ENCODE measurements around the gene ATP4A. TPM values are rescaled to one million over a fixed set of nuclear protein-coding genes. Genes with fewer than 3 reads are reported as not detected.
A peak's percentile ranks its signal among the peaks of the same experiment; 100 is the strongest.
"Not testable (repeated sequence)": the region's sequence is repeated elsewhere in the genome, so short reads cannot be mapped to it uniquely, and the experiment has no call there.

The ATP4A gene
- total RNA-seq: not detected

- no peak within 1 kb of the TSS for H3K4me3 Mint-ChIP-seq
- DNase-seq: no peak
- H3K27me3 Mint-ChIP-seq: peaks cover 58% of the 10 kb centered on the region
- H3K36me3 Mint-ChIP-seq: no peaks in the 10 kb centered on the region
- H3K27ac Mint-ChIP-seq: no peak within 1 kb of the TSS
- no peaks in the 10 kb centered on the region for H3K4me1 Mint-ChIP-seq
- H3K9me3 Mint-ChIP-seq: no peaks in the 10 kb centered on the region
Measured at GRCh38 chr19:35563207-35563829, at the start of gene ATP4A. ATP4A (minus strand) TSS chr19:35563658; CDS start chr19:35563629, 29 bp downstream.

- peaks cover 22% of the 10 kb centered on the region for H3K4me1 Mint-ChIP-seq
- peak; percentile 98 for DNase-seq
- H3K4me3 Mint-ChIP-seq: peak within 1 kb of the TSS; percentile 85
- peak within 1 kb of the TSS; percentile 88 for H3K27ac Mint-ChIP-seq
- no peaks in the 10 kb centered on the region for H3K27me3 Mint-ChIP-seq
- peaks cover 4% of the 10 kb centered on the region for H3K36me3 Mint-ChIP-seq
- H3K9me3 Mint-ChIP-seq: peaks cover 6% of the 10 kb centered on the region
Measured at GRCh38 chr19:35612559-35613321, 49.3 kb upstream of the ATP4A start, which contains the start of gene HAUS5. HAUS5 (plus strand) TSS chr19:35612735; CDS start chr19:35612795, 60 bp downstream.

- Mint-ChIP-seq H3K4me3 (peak overlapping the region; percentile 85), H3K9me3 (peaks cover 9% of the 10 kb centered on the region), H3K36me3 (peaks cover 4% of the 10 kb centered on the region), H3K4me1 (peaks cover 22% of the 10 kb centered on the region), H3K27me3 (no peaks in the 10 kb centered on the region), H3K27ac (peak overlapping the region; percentile 57)
- no peak for DNase-seq
Measured at GRCh38 chr19:35612224-35612558, 48.7 kb upstream of the ATP4A start.

GRCh38 chr19:35609851-35610353 lies 46.4 kb upstream of the ATP4A start:
- no peaks in the 10 kb centered on the region for H3K36me3 Mint-ChIP-seq
- H3K27ac Mint-ChIP-seq: peak overlapping the region; percentile 72
- peaks cover 22% of the 10 kb centered on the region for H3K4me1 Mint-ChIP-seq
- H3K9me3 Mint-ChIP-seq: peaks cover 10% of the 10 kb centered on the region
- DNase-seq: peak; percentile 10
- H3K4me3 Mint-ChIP-seq: no peak overlapping the region
- H3K27me3 Mint-ChIP-seq: no peaks in the 10 kb centered on the region

- no peak overlapping the region for H3K4me3 Mint-ChIP-seq
- DNase-seq: no peak
Measured at GRCh38 chr19:35608251-35608650, 44.8 kb upstream of the ATP4A start.

GRCh38 chr19:35607661-35608060 lies 44.2 kb upstream of the ATP4A start:
- no peak overlapping the region for H3K27ac Mint-ChIP-seq
- DNase-seq: no peak
- H3K27me3 Mint-ChIP-seq: no peaks in the 10 kb centered on the region
- no peaks in the 10 kb centered on the region for H3K36me3 Mint-ChIP-seq
- no peak overlapping the region for H3K4me3 Mint-ChIP-seq
- H3K9me3 Mint-ChIP-seq: peaks cover 10% of the 10 kb centered on the region
- peaks cover 16% of the 10 kb centered on the region for H3K4me1 Mint-ChIP-seq

More at GRCh38 chr19:35608251-35608650, 44.8 kb upstream of the ATP4A start:
- Mint-ChIP-seq H3K9me3 (peaks cover 10% of the 10 kb centered on the region), H3K27me3 (no peaks in the 10 kb centered on the region), H3K36me3 (no peaks in the 10 kb centered on the region), H3K4me1 (peaks cover 16% of the 10 kb centered on the region), H3K27ac (no peak overlapping the region)

GRCh38 chr19:35607170-35607569 lies 43.7 kb upstream of the ATP4A start:
- H3K27ac Mint-ChIP-seq, H3K27me3 Mint-ChIP-seq, H3K4me3 Mint-ChIP-seq, DNase-seq, H3K36me3 Mint-ChIP-seq: not testable (repeated sequence)
- H3K4me1 Mint-ChIP-seq: peaks cover 14% of the 10 kb centered on the region
- peaks cover 10% of the 10 kb centered on the region for H3K9me3 Mint-ChIP-seq

- not testable (repeated sequence) for H3K27ac Mint-ChIP-seq, H3K36me3 Mint-ChIP-seq, DNase-seq, H3K4me3 Mint-ChIP-seq, H3K4me1 Mint-ChIP-seq, H3K27me3 Mint-ChIP-seq
- peaks cover 10% of the 10 kb centered on the region for H3K9me3 Mint-ChIP-seq
Measured at GRCh38 chr19:35604436-35604835, 41.0 kb upstream of the ATP4A start.

GRCh38 chr19:35601971-35602370 lies 38.5 kb upstream of the ATP4A start:
- Mint-ChIP-seq H3K27ac (no peak overlapping the region), H3K9me3 (peaks cover 1% of the 10 kb centered on the region), H3K4me3 (no peak overlapping the region), H3K4me1 (peaks cover under 1% of the 10 kb centered on the region), H3K27me3 (no peaks in the 10 kb centered on the region), H3K36me3 (no peaks in the 10 kb centered on the region)
- no peak for DNase-seq

- Mint-ChIP-seq H3K36me3 (no peaks in the 10 kb centered on the region), H3K9me3 (no peaks in the 10 kb centered on the region), H3K27me3 (peaks cover 20% of the 10 kb centered on the region), H3K4me1 (peaks cover 6% of the 10 kb centered on the region), H3K27ac (no peak overlapping the region), H3K4me3 (no peak overlapping the region)
- DNase-seq: peak; percentile 54
Measured at GRCh38 chr19:35596366-35596999, 33.0 kb upstream of the ATP4A start.

- Mint-ChIP-seq H3K36me3 (no peaks in the 10 kb centered on the region), H3K9me3 (no peaks in the 10 kb centered on the region), H3K4me1 (peaks cover 6% of the 10 kb centered on the region), H3K27ac (no peak overlapping the region), H3K4me3 (no peak overlapping the region), H3K27me3 (peaks cover 20% of the 10 kb centered on the region)
- no peak for DNase-seq
Measured at GRCh38 chr19:35595928-35596327, 32.5 kb upstream of the ATP4A start.

- not testable (repeated sequence) for H3K4me1 Mint-ChIP-seq, H3K4me3 Mint-ChIP-seq, H3K36me3 Mint-ChIP-seq, H3K27ac Mint-ChIP-seq, DNase-seq, H3K9me3 Mint-ChIP-seq
- H3K27me3 Mint-ChIP-seq: peaks cover 20% of the 10 kb centered on the region
Measured at GRCh38 chr19:35595026-35595425, 31.6 kb upstream of the ATP4A start.

GRCh38 chr19:35592226-35592625 lies 28.8 kb upstream of the ATP4A start:
- Mint-ChIP-seq H3K9me3 (no peaks in the 10 kb centered on the region), H3K27me3 (peaks cover 20% of the 10 kb centered on the region), H3K4me1 (peaks cover 6% of the 10 kb centered on the region), H3K4me3 (no peak overlapping the region), H3K27ac (no peak overlapping the region), H3K36me3 (no peaks in the 10 kb centered on the region)
- DNase-seq: peak; percentile 8

- H3K4me1 Mint-ChIP-seq: no peaks in the 10 kb centered on the region
- no peaks in the 10 kb centered on the region for H3K36me3 Mint-ChIP-seq
- H3K27me3 Mint-ChIP-seq: peaks cover 31% of the 10 kb centered on the region
- no peak for DNase-seq
- H3K4me3 Mint-ChIP-seq: no peak overlapping the region
- no peak overlapping the region for H3K27ac Mint-ChIP-seq
- H3K9me3 Mint-ChIP-seq: no peaks in the 10 kb centered on the region
Measured at GRCh38 chr19:35590875-35591274, 27.4 kb upstream of the ATP4A start.

GRCh38 chr19:35587321-35587720 lies 23.9 kb upstream of the ATP4A start:
- no peaks in the 10 kb centered on the region for H3K4me1 Mint-ChIP-seq
- no peak for DNase-seq
- no peak overlapping the region for H3K27ac Mint-ChIP-seq
- H3K27me3 Mint-ChIP-seq: peaks cover 34% of the 10 kb centered on the region
- H3K9me3 Mint-ChIP-seq: no peaks in the 10 kb centered on the region
- H3K36me3 Mint-ChIP-seq: no peaks in the 10 kb centered on the region
- no peak overlapping the region for H3K4me3 Mint-ChIP-seq

Data from activated naive CD8-positive, alpha-beta T cell treated with anti-CD3 and anti-CD28 coated beads for 36 hours (primary cell).